Inferior parietal cortex (tissue), 1 donor: ENCODE results near the gene PABPN1.

Experiments
- DNase-seq: peaks from one replicate; pipeline ENCODE4 v3.0.0-alpha.2; 2016; ENCODE audit errors: extremely low spot score

The PABPN1 gene

DNA sequence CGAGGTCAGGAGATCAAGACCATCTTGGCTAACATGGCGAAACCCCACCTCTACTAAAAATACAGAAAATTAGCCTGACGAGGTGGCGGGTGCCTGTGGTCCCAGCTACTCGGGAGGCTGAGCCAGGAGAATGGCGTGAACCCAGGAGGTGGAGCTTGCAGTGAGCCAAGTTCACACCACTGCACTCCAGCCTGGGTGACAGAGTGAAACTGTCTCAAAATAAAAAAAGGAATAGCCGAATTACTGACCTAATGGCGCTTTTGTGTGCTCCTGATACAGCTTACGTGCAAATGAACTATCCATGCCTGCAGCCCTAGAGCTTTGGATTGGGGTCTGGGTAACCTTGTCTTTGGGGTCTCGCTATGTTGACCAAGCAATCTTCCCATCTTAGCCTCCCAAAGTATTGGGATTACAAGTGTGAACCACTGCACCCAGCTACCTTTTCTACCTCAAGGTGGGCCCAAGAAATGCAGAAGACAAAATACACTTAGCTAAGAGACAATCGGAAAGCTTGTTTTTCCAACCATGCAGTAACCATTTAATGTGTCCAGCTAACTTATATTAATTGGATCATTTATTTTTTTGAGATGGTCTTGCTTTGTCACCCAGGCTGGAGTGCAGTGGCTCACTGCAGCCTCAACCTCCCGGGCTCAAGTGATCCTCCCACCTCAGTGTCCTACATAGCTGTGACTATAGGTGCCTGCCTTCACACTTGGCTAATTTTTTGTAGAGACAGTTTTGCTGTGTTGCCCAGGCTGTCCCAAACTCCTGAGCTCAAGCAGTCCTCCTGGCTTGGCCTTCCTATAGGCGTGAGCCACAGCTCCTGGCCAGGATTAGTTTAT lies 5.5 kb downstream of the PABPN1 start:
- no peak for DNase-seq

DNA sequence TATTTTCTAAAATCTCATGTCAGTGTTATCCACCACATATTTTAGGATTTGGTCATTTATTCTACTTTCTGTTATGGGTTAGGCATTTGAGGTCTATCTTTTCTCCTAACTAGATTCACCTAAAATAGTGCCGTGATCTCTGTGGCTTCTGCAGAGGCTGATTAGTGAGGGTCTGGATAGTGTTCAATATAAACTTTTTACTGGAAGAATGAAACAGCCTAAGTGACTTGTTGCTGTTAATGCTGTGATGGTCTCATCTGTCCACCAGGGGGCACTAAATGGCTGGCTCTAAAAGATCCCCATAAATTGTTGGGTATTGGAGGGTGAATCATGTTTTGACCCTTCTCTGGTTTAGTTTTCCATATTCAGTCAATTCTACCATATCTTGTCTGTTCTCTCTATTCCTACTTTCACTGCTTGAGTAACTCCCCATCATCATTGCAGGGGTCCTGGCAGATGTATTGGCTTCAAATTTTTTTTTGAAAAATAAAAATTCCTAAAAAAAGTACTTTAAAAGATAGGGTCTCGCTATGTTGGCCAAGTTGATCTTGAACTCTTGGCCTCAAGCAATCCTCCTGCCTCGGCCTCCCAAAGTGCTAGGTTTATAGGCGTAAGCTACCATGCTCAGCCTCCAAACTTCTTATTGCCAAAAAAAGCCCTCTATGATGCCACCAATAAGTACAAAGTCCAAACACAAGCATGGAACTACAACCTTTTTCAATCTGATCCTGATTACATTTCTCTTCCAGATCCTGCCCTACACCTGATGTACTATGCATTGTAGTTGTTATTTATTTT lies 6.9 kb downstream of the PABPN1 start:
- peak; percentile 93 for DNase-seq

DNA sequence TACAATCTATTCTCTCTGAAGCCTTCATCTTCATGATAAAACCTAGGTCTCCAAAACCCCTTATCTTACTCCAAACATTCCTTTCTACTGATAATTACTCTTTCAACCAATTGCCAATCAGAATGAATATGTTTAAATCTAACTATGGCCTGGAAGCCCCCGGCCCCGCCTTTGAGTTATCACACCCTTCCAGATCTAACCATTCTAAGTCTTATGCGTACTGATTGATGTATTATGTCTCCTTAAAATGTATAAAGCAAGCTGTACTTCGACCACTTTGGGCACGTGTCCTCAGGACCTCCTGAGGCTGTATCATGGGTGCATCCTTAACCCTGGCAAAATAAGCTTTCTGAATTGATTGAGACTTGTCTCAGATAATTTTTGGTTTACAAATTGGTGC lies 14.4 kb downstream of the PABPN1 start:
- DNase-seq = no peak

DNA sequence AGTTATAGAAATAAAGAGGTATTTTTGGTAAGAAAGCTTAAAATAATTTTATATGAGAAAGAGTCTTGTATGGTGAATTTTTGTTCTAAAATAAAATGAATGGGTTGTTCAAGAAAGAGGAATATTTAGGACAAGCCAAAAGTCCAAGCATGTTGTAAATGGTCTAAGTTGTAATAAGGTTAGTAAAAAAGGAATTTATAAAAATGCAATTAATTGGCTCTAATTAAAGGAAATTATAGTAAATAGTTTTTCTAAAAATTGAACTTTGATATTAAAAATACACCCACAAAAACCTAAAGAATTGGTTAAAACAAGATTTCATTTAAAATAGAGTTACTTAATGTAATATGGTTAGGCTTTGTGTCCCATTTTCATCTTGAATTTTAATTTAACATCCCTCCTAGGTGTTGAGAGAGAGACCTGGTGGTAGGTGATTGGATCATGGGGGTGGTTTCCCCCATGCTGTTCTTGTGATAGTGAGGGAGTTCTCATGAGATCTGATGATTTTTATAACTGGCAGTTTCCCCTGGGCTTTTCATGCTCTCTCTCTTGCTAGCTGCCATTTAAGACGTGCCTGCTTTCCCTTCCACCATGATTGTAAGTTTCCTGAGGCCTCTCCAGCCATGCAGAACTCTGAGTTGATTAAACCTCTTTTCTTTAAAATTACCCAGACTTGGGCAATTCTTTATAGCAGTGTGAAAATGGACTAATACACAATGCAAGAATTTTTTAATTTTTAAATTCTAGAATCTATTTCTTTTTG lies 18.4 kb downstream of the PABPN1 start:
- no peak for DNase-seq

DNA sequence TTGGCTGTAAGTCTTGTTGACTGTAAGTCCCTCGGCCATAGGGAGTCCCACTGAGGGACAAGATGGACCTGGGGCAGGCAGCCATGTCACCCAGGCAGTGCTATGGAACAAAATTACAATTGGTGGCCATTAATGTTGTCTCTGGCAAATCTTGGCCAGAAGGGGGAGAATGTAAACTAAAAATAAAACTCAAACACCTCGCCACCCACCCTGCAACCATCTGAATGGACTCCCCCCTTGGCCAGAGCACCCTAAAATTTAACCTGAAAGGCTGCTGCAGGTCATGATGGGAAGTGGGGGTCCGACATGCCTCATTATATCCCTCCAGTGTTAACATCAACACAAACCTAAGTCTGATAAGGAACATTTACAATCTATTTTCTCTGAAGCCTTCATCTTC lies 23.2 kb downstream of the PABPN1 start:
- no peak for DNase-seq

DNA sequence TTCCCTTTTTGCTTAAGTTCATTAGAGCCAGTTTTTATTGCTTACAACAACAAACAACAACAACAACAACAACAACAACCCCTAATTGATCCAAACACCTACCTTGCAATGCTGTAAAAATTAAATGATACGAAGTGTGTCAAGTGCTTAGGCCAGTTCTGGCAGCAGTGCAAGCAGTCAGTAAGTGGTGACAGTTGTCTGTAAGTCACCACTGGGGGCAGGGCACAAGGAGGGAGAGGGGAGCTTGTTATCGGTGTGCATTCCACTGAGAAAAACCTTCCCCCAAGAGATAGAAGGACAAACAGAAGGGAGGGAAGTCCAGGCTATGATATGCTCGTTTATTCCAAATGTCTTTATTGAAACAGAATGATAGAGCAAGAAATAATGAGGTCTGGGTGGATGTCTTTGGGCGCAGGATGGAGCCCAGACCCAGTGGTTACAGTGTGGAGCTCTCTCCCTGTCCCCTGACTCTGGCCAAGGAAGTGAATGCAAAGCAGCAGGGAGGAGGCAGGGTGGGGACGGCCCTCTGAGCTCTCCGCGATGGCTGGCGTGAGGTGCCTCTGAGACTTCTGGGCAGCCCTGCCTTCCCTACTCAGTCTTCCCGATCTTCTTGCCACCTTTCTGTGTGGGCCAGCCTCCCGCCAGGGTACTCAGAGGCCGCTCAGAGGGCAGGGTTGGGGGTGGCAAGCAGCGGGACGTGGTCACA lies 24.9 kb downstream of the PABPN1 start:
- DNase-seq = no peak

DNA sequence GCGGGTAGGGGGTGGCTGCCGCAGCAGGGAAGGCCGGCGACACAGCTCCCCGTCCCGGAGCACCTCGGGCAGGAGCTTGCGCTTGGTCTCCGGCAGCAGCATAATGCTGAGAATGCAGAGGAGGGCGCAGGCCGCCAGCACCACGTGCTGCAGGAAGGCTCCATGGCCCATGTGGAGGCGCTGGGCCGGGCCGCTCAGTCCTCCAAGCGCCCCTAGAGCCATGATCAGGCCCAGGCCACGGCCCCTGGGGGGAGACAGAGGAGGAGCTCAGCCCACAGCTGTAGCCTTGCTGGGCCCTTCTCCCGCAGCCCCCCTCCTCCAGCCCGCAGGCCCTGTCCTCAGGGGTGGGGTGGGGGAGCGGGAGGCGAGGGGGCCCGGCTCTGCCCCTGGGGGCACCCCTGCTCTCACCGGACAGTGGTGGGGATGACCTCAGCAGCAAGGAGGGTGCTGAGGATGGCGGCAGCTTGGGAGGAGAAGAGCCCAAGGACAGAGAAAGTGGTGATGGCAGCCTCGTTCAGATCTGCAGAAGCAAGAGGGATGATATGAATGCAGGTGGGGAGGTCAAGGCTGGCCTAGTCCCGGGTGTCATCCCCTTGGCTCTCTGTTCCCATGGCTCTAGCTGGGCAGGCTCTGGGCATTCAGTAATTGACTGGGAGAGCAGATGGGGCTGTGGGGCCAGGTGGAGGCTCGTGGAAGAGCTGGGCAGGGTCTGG lies 25.6 kb downstream of the PABPN1 start:
- no peak for DNase-seq

DNA sequence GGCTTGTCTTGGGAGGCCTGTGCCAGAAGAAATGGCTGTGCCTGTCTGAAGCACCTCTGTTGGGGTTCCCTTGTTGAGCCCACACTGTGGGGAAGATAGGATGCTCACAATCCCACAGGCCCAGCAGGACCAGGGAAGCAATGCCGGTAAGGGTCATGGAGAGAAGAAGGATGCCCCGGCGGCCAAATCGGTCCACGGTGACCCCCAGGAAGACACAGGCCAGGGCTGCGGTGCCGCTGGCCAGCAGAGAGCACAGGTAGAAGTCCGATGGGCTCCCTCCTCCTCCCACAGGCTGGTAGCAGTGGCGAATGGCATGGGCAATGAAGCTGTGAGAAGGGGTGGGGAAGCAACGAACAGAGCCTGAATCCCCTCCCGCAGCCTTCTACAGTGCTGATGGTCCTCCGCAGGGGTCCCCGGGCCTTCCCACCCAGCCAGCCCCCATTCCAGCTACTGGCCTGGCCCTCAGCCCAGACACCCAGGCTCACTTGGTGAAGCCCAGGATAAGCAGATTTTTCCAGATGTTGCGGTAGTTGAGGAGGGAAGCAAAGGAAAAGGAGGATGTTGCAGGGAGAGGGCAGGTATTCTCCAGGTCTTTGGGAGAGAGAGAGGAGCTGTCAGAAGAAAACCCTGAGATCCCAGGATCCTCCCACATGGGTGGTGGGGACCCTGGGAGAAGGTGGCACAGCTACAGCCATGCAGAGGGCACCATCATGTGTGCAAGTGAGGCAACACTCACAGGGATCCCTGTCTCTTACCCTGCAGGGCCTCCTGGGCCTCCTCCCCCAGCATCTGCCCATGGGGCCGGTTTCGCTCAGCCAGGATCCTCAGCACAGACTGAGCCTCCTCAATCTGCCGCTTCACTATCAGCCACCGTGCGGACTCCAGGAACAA lies 26.4 kb downstream of the PABPN1 start:
- no peak for DNase-seq

DNA sequence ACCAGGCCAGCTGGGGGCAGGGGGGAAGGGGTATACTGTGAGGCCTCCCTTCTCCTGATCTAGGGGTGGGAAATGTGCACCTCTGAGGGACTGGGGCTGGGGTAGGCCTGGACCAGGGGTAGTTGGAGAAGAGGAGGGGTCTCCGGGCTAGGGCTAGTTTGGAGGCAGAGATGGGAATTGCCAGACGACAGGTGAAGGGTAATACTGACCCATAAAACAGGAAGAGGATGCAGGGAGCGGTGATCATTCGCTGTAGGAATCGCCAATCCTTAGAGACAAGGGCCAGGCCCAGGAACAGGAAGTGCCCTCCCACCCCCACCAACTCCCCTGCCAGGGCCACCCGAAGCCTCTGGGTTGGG lies 27.0 kb downstream of the PABPN1 start:
- no peak for DNase-seq

DNA sequence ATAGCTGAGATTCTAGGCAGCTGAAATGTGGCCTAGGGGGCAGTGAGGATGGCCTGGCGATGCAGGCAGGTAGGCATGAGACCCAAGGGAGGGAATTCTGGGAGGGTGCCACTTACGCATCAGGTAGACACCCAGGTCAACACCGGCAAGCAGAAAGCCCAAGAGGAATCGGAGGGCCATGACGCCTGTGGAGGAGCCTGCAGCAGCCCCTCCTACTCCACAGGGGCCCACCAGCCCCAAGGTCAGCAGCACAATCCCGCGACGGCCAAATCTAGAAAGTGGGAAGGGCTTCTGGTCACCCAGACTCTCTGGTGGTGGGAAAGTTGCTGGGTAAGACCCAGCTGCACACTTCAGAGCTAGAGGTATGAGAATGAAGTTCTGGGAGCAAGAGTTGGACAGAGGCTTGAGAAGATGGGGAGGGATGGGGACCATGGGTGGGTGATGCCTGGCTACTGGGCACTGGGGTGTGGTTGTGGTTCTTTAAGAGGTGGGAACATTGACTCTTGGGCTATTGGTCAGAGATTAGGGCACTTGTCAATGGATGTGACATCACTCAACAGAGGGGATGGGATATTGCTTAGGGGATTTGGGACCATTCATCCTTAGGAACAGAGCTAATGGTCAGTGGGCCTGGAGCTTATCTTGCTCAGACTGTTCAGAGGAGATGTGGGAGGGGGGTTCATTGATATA lies 28.0 kb downstream of the PABPN1 start:
- no peak for DNase-seq

DNA sequence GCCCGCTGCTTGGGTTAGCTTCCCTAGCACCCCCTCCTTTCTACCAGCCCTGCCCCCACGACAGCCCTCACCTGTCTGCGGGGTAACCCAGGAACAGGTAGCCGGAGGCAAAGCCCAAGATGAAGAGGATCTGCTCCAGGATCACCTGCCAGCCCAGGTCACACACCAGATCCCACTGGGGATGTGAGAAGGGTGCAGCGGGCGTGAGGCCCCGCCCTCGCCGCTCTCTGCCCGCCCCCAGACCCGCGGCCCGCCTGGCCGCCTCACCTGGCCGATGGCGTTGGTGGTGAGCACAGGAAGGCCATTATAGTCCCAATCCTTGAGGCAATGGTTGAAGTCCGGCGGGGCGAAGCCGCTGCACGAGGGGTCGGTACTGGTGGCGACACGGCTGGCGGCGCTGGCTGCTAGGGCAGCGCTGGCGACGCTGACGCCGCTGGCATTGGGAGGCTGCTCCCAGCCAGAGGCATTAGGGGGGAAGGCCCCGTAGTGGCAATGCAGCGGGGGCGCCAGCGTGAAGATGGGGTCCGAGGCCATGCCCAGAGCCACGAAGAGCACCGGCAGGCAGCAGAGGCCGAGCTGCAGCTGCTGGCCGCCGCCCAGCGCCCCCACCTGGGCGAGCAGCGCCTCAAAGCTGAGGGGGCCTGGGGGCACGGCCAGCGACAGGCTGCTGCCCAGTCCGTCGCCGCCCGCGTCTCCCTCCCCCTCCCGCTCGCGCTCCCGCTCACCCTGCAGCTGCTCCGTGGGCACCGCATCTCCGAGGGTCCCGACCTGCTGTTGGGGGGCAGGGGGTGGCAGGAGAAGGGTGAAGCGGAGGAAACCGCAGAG lies 30.6 kb downstream of the PABPN1 start:
- DNase-seq = no peak

DNA sequence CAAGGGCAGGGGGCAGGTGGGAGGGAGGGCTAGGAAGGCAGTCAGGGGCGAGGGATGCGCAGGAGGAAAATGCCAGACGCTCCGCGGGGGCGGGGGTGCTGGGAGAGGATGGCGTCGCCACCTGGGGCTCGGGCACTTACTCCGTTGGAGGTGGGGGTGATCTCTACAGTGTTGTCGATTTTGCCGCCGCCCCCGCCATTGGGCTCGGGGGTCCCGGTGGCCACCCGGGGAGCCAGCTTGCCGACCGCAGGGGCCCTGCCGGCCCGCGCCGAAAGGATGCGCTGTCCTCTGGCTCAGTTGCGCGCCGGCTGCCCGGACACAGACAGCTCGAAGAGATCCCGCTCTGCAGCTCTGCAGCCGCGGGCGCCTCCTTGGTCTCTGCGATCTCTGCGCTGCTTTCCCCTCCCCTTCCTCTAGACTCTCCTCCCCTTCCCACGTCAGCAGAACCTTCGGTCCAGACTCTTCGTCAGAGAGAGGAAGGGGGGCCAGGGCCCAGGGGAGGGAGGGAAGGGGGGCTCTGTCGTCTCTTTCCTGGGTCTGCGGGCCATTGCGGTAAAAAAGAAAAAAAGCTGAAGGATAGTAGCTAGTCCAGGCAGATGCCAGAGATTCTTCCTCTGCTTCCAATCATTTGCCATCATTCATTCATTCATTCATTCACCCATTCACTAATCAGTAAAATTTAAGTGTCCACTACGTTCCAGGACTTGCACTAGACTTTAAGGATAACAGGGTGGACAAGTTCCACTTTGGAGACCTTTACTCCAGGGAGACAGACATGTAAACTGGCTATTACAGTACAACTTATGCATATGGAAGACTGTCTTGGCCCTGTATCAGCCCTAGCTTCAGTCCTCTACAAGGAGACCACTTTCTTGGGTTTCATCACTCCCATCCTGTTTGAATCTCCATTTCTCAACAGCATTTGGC lies 31.5 kb downstream of the PABPN1 start, which contains the start of gene SLC22A17:
Gene SLC22A17, minus strand, starts transcription at position 382 of the 927 bp plus-strand sequence.
- DNase-seq = peak; percentile 89

DNA sequence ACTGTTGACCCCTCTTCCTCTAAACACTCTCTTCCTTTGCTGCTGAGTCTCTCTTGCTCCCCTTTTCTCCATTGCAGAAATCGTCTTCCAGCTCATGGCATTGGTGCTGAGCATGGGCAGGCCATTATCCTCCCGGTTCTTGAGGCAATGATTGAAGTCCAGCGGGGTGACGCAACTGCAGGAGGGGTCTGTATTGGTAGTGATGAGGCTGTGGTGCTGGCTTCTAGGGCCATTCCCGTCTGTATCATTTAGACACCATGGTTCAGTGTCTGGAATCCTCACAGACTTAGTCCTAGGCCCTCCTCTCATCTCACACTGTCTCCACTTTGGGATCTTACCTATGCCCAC lies 32.1 kb downstream of the PABPN1 start:
- no peak for DNase-seq

DNA sequence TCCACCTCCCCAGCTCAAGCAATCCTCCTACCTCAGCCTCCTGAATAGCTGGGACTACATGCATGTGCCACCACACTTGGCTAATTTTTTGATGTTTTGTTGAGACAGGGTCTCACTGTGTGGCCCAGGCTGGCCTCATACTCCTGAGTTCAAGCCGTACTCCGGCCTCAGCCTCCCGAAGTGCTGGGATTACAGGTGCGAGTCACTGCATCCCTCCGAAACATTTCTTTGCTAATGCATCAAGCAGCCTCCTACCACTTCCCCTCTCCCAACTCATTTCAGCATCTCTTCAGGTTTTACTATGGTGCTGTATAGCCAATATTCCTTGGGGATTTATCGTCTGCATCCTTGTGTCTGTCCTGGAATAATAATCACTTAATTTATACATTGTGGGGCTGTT lies 33.7 kb downstream of the PABPN1 start:
- no peak for DNase-seq

DNA sequence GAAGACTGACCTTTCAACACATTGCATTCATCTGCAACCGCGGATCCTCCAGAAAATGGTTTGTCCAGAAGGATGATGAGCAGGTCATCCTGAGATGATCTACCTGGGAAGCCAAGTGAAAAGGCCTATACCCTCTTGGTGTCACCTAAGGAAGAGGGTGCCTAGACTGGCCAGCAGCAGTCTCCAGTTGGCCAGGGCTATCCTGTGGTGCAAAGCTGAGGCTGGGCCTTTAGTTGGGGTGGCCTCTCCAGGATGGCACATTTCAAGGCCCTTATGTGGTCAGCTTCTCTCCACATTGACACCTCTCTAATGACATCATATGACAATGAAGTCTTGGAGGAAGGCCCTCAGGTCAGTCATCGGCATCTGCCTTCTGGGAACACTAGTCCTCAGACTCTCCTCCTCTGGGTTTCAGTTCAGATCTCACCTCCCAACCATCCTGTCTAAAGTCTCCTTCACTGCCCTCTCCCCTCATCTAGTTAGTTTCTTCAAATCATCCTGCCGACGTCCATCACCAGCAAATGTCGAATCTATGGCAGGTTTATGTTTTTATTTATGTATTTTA lies 34.7 kb downstream of the PABPN1 start:
- DNase-seq = no peak

DNA sequence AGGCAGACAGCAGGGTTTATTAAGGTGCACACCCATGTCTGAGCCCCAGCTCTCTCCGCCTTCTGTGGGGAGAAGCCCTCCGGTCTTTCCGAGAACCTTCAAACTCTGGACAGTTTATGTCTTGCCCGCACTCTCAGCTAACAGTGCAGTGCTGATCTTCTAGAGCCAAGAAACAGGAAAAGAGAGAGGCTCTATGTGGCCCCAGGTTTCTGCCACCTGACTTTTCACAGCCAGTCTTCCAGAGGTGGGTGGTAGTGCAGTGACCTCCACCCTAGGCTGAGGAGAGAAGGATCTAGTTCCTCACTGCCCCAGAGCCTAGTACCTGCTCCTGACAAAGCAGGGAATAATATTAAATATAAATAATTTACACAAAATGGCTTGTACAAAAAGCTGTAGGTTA lies 35.4 kb downstream of the PABPN1 start:
- DNase-seq = no peak

DNA sequence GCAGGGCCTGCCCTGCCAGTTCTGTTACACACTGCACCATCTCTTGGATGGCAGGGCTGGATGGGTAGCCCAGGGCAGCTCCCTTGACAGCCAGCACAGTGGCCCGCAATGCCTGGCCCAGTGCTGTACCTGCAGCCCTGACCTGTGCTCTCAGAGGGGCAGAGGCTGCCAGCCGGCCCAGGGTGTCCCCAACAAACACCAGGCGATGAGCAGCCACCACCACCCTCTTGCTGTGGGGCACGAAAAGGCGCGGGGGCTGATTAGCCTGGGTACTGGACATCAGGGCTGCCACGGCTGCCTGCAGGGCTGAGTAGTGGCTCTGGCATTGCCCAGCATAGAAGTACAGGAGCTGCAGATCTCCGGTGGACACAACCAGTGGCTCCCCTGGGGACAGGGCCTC lies 36.0 kb downstream of the PABPN1 start:
- no peak for DNase-seq
